ENCODE measurements around the gene IRS1.

IRS1 gene

GRCh38 chr2:226720948-226721347, 78.7 kb downstream of the IRS1 start:
- Histone ChIP-seq H3K4me3 (no peak overlapping the region), H3K27ac (no peak overlapping the region), H3K9me3 (no peaks in the 10 kb centered on the region), H3K36me3 (no peaks in the 10 kb centered on the region), H3K4me1 (peaks cover 0 to 26% (median 10%) of the 10 kb centered on the region in 4 donors), H3K27me3 (no peaks in the 10 kb centered on the region)
- intact Hi-C loops (cut with DNase I; ENCODE audit: low total_unique reads) = no loop called here
- DNase-seq = no peak
- no peak for TF ChIP-seq CTCF (IDR thresholded peaks at IDR 0.05)

- no peak for DNase-seq
- Histone ChIP-seq H3K9me3 (no peaks in the 10 kb centered on the region), H3K4me1 (no peaks in the 10 kb centered on the region)
Observed at GRCh38 chr2:226717719-226718118, 81.9 kb downstream of the IRS1 start.

GRCh38 chr2:226716126-226716525, 83.5 kb downstream of the IRS1 start:
- Histone ChIP-seq H3K4me3 (no peak overlapping the region), H3K4me1 (no peaks in the 10 kb centered on the region), H3K27ac (no peak overlapping the region), H3K9me3 (no peaks in the 10 kb centered on the region), H3K36me3 (no peaks in the 10 kb centered on the region), H3K27me3 (no peaks in the 10 kb centered on the region)
- no peak for TF ChIP-seq CTCF (IDR thresholded peaks at IDR 0.05)
- intact Hi-C loops (cut with DNase I; ENCODE audit: low total_unique reads) = no loop called here
- no peak for DNase-seq

More at GRCh38 chr2:226717719-226718118, 81.9 kb downstream of the IRS1 start:
- no peak for TF ChIP-seq CTCF (IDR thresholded peaks at IDR 0.05)
- Histone ChIP-seq H3K27me3 (no peaks in the 10 kb centered on the region), H3K27ac (no peak overlapping the region), H3K36me3 (no peaks in the 10 kb centered on the region), H3K4me3 (no peak overlapping the region)
- intact Hi-C loops (cut with DNase I; ENCODE audit: low total_unique reads) = no loop called here

GRCh38 chr2:226715347-226715990, 84.2 kb downstream of the IRS1 start:
- Histone ChIP-seq H3K27ac (no peak overlapping the region), H3K9me3 (no peaks in the 10 kb centered on the region), H3K4me3 (no peak overlapping the region), H3K27me3 (no peaks in the 10 kb centered on the region), H3K4me1 (no peaks in the 10 kb centered on the region), H3K36me3 (no peaks in the 10 kb centered on the region)
- no peak for DNase-seq
- no peak for TF ChIP-seq CTCF (IDR thresholded peaks at IDR 0.05)
- intact Hi-C loops (cut with DNase I; ENCODE audit: low total_unique reads) = no loop called here

GRCh38 chr2:226712941-226713340, 86.7 kb downstream of the IRS1 start:
- TF ChIP-seq CTCF (IDR thresholded peaks at IDR 0.05) = no peak
- no peak for DNase-seq
- H3K36me3 ChIP-seq = no peaks in the 10 kb centered on the region
- H3K27ac ChIP-seq = no peak overlapping the region
- intact Hi-C loops (cut with DNase I; ENCODE audit: low total_unique reads) = no loop called here
- no peaks in the 10 kb centered on the region for H3K27me3 ChIP-seq
- no peaks in the 10 kb centered on the region for H3K9me3 ChIP-seq
- H3K4me1 ChIP-seq = no peaks in the 10 kb centered on the region
- H3K4me3 ChIP-seq = no peak overlapping the region

All from tibial artery (tissue), 4 donors.